NCI-H2227 treated with DMSO at 0.1 percent for 48 hours (cell line): ENCODE data around the gene KIF5C.
A peak's percentile ranks its signal among the peaks of the same experiment; 100 is the strongest.

Experiments
- DNase-seq: peaks from one replicate; lab custom pipeline; 2025; lab: John Stamatoyannopoulos, UW

KIF5C gene

DNA sequence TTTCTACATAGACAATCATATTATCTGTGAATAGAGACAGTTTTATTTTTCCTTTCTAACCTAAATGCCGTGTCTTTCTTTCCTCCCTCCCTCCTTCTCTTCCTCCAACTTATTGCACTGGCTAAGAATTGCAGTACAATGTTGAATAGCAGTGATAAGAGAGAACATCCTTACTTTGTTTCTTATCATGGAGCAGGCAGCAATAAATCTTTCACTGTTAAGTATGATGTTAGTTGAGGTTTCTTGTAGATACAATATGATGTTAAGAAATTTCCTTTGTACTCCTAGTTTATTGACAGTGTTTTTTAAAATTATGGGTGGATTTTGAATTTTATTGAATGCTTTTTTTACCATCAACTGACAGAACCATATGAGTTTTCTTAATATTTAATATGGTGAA, 169.5 kb downstream of the KIF5C start:
- no peak for DNase-seq

DNA sequence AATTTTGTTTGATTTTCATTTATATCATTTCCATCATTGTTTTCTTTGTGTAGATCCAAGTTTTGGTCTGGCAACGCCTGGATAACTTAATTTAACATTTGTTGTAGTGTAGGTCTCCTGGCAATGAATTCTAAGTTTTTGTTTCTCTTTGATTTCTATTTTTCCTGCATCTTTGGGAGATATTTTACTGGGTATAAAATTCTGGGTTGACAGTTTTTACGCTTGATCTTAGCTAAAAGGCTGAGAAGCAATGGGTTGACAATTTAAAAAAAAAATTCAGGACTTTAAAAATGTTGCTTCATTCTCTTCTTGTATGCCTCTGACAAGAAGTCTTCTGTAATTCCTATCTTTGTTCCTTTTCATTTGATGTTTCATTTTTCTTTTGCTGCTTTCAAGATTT, 172.1 kb downstream of the KIF5C start:
- no peak for DNase-seq

DNA sequence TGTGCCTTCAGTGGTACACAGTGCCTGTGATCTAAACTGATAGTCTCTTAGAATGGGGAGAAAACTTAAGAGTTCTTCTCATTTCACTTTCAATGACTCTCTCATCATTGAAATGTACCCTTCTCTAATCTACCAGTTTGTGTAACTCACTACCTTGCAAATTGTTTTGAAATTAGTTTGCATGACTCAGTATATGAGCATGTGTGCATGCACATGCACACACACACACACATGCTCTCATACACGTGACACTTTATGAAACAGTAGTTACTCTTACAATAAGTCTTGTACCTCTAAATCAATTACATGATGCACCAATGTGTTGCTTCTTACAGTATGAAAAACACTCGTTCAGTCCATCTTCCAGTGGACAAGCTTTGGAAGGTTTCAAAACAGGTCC, 174.1 kb downstream of the KIF5C start:
- no peak for DNase-seq

DNA sequence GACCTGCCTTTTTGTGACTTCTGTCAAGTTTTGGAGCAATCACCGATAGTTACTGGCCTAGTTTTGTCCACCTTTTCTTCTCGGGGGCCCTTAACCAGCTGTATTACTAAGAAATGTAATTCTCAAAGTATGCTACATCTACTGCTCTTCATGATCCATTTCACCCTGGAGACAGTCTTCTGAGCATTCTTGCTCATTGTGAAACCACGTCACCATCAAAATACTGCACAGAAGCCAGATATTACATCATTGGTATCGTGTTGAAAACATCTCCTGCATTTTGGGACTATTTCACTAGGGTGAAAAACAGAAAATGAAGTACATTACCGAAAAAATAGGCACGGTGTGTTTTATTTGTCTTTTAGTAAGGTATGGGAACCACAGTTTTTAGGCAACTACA, 175.2 kb downstream of the KIF5C start:
- DNase-seq, result no peak

DNA sequence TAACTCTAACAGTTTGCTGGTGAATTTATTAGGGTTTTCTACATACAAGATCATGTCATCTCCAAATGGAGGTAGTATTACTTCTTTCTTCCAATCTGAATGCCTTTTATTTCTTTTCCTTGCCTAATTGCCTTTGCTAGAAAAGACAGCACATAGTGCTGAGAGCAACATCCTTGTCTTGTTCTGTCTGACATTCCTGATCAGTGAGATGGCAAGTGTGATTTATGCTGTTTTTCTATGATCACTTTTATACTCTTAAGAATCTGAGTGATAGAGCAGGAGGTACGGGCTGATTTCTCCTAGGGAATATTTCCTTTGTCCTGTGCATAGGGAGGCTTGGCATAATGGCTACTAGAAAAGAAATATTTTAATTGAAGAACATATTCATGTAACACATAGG, 180.7 kb downstream of the KIF5C start:
- no peak for DNase-seq

DNA sequence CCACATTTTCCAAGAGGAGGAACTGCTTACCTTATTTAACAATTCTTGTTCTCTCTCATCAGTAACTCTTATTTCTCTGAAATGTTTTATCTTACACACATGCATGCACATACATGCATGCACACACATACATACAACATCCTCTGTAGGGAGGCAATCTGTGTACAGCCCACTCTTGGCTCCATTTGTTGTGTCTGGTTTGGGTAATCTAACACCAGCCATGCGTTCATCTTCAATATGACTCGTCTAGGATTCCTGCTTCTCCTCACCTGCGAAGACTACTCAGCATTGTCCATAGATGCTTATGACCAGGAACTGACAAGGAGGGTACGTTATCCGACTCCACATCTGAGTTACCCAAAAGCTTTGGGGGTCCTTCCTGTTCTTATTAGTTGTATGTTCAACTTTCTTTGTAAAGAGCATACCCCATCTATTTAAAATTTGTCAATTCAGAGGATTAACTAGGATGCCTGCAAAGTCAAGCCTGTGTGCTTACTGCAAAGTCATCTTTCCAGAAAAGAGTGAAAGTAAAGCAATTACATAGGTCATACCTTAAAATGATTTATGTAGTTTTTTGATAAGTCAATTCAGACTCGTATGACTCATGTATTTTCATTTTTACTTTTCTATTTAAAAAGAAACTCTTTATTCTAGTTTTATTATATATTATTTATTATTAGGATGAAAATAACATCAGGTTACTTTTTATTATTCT, 181.7 kb downstream of the KIF5C start:
- DNase-seq, result no peak

DNA sequence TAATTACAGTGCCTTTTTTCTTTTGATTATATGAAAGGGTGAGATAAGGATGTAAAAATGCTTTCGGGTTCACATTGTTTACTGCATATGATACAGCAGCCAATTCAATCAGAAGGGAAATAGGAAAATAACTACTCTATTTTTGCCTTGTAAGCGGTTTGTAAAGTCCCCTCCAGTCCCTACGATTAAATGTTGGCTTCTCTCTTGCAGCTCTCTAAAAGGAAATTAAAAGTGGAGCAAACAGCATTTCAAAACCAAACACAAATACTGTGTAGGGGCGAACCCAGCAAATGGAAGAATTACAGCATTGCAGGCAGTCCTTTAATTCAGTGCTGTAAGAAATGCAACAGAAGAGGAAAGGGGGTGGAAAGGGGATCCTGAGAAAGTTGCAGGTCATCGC, 182.4 kb downstream of the KIF5C start:
- DNase-seq, result no peak

DNA sequence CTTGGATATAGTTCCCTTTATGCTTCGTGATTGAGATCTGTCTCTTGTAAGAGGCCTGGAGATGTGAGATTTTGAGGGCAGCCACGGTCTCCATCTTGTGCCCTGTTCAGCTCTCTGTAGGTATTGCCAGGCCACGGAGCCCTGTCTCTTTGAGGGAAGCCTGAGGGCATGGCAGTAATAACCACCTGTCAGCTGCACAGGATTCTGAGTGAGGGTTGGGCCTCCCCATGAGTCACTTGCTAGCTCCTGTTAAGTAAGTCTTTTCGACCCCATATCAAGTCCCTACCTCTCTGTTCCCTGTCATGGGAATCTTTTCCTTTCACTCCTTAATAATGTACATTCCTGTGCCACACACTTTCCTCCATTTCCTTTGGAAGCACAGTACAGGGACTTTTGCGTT, 183.9 kb downstream of the KIF5C start:
- no peak for DNase-seq

DNA sequence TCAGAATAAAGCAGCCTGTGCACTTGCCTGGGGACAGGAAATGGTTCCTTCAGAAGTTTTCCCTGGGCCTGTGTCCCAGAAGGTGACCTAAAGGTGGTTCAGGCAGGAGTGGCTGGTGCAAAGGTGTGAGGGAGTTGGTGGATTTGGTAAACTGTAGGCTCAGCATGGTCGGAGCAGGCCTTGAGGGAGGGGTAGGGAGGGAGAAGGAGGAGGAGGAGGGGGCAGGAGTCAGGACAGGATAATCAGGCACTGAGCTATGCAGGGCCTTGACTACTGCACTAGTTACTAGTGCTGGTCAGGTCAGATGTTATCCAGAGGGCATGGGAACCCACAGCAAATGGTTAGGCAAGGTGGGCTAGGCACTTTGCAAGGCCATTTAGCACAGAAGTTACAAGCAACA, 184.8 kb downstream of the KIF5C start:
- no peak for DNase-seq

DNA sequence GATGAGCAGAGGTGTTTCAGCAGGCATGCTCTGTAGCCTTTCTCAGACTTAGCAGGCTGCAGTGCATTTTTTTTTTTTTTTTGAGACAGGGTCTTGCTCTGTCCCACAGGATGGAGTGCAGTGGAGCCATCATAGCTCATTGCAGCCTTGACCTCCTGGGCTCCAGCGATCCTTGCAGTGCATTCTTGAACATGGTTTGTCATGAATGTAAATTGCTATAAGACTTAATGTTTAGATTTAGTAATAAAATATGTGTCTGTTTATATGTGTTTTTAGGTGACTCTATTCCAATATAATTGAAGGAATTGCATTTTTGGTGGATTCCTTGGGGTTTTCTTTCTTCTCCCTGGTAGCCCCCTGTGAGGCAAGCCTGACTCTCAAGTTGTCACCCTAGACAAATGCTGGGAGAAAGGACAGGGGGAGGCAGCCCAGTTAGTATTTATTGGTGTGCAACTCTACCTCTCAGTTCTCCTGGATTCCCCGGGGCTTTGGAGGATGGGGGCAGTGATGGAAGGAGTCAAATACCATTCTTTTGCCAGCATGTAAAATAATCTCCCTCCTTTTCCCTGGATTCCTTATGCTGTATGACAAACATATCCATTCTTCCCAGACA, 186.2 kb downstream of the KIF5C start:
- no peak for DNase-seq

DNA sequence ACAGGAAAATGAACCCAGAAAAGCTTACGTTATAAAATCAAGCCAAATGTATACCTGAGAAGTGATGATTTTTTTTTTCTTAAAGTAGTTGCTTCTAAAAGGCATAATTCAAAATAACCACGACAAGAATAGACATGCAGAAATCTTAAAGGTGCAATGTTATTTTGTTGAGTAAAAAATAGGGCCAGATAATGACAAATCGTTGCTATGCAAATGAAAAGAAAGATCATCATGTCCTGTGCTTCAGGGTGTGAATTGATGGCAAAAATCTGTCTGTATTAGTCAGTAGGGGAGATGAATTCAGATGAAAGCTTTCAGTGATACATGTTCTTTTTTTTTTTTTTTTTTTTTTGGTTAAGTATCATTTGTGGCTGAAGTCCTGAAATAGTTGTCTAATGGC, 187.5 kb downstream of the KIF5C start:
- no peak for DNase-seq

DNA sequence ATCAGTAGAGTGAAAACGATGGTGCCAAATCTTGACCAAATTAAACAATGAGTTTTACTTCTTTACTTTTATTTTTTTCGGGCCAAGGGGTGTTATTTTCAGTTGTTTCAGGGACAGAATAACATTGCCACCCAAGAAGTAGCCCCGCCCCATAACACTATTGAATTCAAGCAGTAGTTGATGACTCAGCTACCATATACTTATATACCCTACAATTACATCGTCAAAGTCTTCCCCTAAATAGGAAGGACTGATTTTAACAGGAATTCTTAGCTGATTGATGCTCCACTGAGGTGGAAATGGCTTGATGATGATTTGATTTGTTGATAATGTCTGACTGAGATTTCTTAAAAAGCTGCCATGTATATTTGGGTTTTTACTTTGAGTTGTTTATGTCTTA, 188.2 kb downstream of the KIF5C start:
- DNase-seq, result peak; percentile 71

DNA sequence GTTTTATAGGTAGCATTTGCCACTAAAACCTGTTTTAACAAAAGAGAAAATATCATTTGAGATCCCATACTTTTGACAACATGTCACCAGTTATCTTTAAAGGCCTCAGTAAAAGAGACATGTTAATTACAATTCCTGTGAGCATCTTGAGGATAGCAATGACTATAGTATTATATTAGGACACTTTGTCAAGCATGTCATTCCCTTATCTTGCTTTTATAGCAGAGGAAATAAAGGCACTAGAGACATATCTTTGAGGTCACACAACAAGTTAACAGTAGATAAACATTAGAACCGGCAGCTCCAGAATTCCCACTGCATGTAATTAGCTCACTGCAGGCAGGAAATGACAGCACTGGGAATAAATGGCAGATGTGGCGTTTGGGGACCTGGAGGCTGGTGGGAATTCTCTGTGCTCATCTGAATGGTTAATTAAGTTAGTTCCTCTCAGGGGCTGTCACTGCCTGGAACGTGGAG, 189.4 kb downstream of the KIF5C start:
- DNase-seq, result no peak

DNA sequence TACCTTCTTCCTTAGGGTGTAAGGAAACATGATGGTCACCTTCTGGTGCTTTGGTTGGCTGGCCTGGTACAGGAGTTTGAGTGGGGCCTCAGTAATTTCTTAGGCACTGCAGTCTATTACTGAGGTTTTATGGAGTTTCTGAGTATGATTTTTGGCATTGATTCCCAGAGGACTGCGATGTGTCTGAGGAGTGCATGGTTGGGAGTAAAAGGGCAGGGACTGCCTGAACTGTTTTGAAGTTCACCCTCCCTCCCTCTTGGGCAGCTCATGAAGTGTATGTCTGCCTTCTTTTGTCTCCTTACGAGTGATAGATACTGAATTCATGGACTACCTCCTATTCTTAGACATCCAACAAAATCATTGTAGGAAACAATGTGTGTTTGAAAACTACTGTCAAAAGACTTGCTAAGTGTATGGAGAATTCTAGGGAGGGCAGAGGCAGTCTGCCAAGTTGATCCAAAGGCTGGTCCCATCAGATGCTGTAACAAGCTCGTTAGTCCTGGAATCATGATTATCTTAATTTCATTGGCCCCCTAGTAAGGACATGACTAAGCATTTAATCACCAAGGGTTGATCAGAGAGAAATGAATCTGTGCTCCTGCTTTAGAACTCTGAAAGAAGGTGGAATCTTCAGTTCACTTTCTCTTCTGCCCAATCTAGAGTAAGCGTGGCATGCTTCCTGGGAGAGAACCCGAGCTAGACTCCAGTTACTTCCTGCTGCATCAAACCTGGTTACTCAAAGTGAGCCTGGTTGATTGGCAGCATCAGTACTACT, 190.0 kb downstream of the KIF5C start:
- no peak for DNase-seq

DNA sequence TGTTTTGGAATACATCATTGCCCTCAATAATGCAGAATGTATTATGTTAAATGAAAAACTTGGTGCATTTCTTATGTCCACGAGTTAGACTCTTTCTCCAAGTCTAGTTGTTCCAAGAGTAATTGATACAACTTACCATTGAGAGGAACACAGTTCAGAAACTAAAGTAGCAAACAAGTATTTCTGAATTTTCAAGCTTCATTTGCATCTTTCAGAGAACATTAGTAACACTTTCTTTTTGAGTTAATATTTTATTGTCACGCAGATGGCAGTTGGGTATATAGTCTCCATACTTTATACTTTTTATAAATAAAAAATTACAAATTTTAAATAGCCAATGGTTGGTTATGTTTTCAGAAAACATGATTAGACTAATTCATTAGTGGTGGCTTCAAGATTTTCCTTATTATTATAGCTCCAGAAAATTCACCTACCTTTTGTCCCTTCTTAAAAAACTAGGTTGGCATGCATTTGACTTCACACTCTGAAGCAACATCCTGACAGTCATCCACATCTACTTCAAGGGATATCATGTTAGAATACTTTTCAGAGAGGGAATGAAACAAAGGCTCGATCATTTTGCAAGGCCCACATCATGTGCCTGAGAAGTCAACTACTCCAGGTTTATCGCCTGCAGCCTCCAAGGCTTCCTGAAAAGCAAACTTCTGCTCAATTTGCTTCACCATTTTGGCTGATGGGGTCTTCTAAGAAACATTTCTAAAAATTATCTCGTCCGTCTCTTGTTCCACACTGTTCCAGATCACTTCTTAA, 193.4 kb downstream of the KIF5C start:
- no peak for DNase-seq

DNA sequence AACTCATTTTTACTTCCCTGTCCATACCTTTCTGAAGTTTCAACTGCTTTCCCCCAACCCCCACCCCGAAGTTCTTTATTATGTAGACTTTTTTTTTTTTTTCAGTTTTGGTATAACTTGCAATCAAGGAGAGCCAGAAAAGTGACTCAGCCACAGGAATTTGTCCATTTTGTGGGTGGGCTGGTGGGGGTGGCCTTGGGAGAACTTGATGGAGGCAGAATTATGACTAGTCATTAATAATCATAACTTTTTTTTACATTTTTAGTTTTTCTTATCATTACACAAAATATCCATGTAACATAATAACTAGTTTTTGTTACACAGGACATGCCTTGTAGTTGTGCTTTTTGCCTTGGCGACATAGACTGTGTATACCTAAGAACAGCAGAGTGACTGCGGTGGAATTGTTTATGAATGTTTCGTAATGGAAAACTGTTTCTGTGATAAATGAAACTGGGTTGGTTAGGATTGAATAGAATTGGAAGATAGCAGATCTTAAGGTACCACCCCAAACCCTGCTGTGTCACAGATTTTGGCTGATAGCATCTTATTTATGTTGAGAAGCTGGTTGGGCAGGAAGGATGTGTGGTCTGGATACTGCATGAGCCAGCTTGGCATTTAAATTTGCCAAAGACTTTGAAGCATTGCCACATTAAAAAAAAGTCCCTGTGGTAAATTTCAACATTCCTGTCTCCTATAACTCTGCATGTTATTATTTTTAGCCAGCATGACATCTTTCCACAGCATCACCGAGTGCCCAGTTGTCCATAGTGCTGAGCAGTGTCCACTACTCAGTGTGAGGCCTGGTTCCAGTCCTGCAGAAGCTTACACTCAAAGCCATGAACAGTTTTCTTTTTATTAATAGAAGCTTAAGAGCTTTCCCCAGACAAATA, 194.2 kb downstream of the KIF5C start:
- no peak for DNase-seq

DNA sequence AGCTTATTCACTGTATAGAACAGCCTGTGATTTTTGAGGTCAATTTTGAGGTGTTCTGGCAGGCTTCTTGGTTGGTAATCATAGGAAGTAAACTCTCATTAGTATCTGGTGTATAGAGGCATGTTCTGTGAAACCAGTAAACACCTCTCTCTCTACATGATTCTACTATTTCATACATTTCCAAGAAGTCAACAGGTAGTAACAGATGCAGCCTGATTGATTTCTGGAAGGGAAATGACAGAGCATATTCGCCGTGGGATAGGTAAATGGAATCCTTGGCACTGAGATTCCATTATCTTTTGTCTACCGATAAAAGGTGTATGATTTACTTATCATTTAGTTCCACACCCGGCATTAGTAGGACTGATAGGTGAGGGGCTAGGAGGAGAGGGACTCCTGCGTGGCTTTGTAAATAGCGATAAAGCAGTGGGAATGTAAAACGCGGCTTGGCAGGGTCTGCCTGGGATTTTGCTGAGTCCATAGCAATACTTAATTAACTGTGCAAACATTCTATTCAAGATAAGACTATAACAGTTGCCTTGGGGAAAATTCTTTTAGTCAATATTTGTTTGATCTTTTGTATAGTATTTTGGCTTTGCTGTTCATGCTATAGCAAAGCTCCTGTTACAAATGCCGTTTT, 195.8 kb downstream of the KIF5C start:
- peak; percentile 49 for DNase-seq

DNA sequence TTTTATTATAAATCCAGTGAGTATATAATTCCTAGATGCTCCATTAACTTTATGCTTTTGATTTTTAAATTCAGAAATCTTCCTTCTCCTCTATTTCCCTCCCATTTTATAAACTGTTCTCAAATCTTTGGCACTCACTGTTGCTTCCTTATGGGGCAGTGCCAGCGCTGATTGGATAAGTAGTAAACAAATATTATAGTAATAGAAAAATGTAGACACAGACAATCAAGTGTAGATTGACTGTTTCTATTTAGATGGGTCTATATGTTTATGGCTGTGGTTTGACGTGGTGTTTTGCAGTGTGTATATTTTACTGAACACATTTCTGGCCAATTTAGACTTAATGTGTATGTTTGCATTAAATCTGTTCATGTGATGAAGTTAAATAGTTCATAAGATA, 200.1 kb downstream of the KIF5C start:
- DNase-seq, result no peak

DNA sequence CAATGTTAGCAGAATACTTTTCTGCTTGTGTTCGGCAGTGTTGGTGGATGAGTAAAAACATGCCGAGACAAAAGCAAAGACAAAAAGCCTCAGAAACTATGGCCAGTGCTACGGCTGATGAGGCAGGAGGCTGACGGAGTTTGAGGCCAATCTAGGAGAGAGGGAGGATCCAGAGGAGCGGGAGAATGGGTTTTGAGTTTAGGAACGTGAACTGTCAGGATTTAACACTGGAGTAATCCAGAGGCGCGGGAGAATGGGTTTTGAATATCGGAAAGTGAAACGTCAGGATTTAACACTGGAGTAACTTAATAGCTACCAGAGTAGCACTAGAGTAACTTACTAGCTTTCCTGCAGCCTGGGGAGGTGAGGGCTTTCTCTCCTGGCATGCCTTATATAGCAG, 200.8 kb downstream of the KIF5C start:
- DNase-seq, result no peak
